MM.1S (cell line): ENCODE measurements around the gene LOXL1.

ENCODE experiments used
- DNase-seq: peaks from one replicate; pipeline ENCODE4 v3.0.0-alpha.2; 2015
- H2AFZ ChIP-seq: fragments of 300-600 bp; sonication (generic); 2 replicates; pipeline ENCODE4 v1.6.0; 2016; ENCODE audit warnings: antibody characterized with exemption, low read length
- H3F3A ChIP-seq: fragments of 300-600 bp; sonication (generic); 2 replicates; pipeline ENCODE4 v1.6.1; 2016; ENCODE audit warnings: mild to moderate bottlenecking, antibody characterized with exemption, low read length, moderate library complexity, mixed read lengths; ENCODE audit not compliant: insufficient read depth
- H3K27ac ChIP-seq: fragments of 300-600 bp; sonication (generic); 2 replicates; pipeline ENCODE4 v1.5.1; 2016; ENCODE audit warnings: mild to moderate bottlenecking, low read length
- H3K27me3 ChIP-seq: fragments of 300-600 bp; sonication (generic); replicated peaks from 2 replicates; pipeline ENCODE4 v1.6.0; 2016; ENCODE audit warnings: low read length; ENCODE audit not compliant: insufficient read depth
- H3K36me3 ChIP-seq: fragments of 300-600 bp; sonication (generic); replicated peaks from 2 replicates; pipeline ENCODE4 v1.6.1; 2016; ENCODE audit warnings: mild to moderate bottlenecking, low read length, mixed read lengths; ENCODE audit not compliant: insufficient read depth
- H3K4me1 ChIP-seq: fragments of 300-600 bp; sonication (generic); 2 replicates; pipeline ENCODE4 v1.6.1; 2016; ENCODE audit warnings: low read length, mixed read lengths
- H3K4me2 ChIP-seq: fragments of 300-600 bp; sonication (generic); 2 replicates; pipeline ENCODE4 v1.6.0; 2016; ENCODE audit warnings: low read depth, low read length
- H3K4me3 ChIP-seq: fragments of 300-600 bp; sonication (generic); 2 replicates; pipeline ENCODE4 v1.5.1; 2016; ENCODE audit warnings: low read length, mixed read lengths
- H3K79me2 ChIP-seq: fragments of 300-600 bp; sonication (generic); 2 replicates; pipeline ENCODE4 v1.6.1; 2016; ENCODE audit warnings: mixed run types, low read length, mixed read lengths
- H3K9ac ChIP-seq: fragments of 300-600 bp; sonication (generic); 2 replicates; pipeline ENCODE4 v1.6.1; 2016; ENCODE audit warnings: low read length, mixed read lengths
- H3K9me2 ChIP-seq: fragments of 300-600 bp; sonication (generic); replicated peaks from 2 replicates; pipeline ENCODE4 v1.6.1; 2016; ENCODE audit warnings: mild to moderate bottlenecking, low read length, mixed read lengths; ENCODE audit not compliant: insufficient read depth
- H3K9me3 ChIP-seq: fragments of 300-600 bp; sonication (generic); replicated peaks from 2 replicates; pipeline ENCODE4 v1.6.1; 2016; ENCODE audit warnings: mild to moderate bottlenecking, low read length, mixed read lengths; ENCODE audit not compliant: insufficient read depth
- H4K20me1 ChIP-seq: fragments of 300-600 bp; sonication (generic); 2 replicates; pipeline ENCODE4 v1.6.1; 2016; ENCODE audit warnings: mild to moderate bottlenecking, low read length, moderate library complexity, mixed read lengths; ENCODE audit not compliant: insufficient read depth
- CTCF ChIP-seq: fragments of 300-600 bp; sonication (generic); IDR thresholded peaks from 2 replicates; pipeline ENCODE4 v1.5.1; 2016; ENCODE audit warnings: antibody characterized with exemption, low read length, mixed read lengths
- EZH2 ChIP-seq: fragments of 300-600 bp; sonication (generic); optimal IDR thresholded peaks from 2 replicates; pipeline ENCODE3; 2017; ENCODE audit warnings: low read depth, mild to moderate bottlenecking, antibody characterized with exemption, low read length, mixed read lengths
- EZH2phosphoT487 ChIP-seq: fragments of 300-600 bp; sonication (generic); IDR thresholded peaks from 2 replicates; pipeline ENCODE4 v1.6.1; 2018; ENCODE audit warnings: antibody characterized with exemption, low read length

Gene LOXL1

GRCh38 chr15:73986776-73987056, 60.5 kb downstream of the LOXL1 start:
- peaks cover 12% of the 10 kb centered on the region for H3K4me1 ChIP-seq
- no peaks in the 10 kb centered on the region for H3K36me3 ChIP-seq
- no peak for TF ChIP-seq CTCF
- TF ChIP-seq EZH2phosphoT487: no peak
- TF ChIP-seq EZH2: no peak
- DNase-seq: no peak
- 0 out of 2 replicates have a peak, but pooled peaks cover 7% of the 10 kb centered on the region for H3F3A ChIP-seq
- H3K27ac ChIP-seq: no peak overlapping the region
- H3K9me2 ChIP-seq: no peaks in the 10 kb centered on the region
- H4K20me1 ChIP-seq: no peaks in the 10 kb centered on the region
- no peaks in the 10 kb centered on the region for H3K9me3 ChIP-seq
- H3K9ac ChIP-seq: no peak overlapping the region
- peaks cover 5% of the 10 kb centered on the region; the same call in 1 of the 2 replicates for H3K79me2 ChIP-seq
- no peak overlapping the region for H3K4me3 ChIP-seq
- no peak overlapping the region for H2AFZ ChIP-seq
- no peaks in the 10 kb centered on the region for H3K27me3 ChIP-seq
- H3K4me2 ChIP-seq: no peak overlapping the region

GRCh38 chr15:73987250-73987649, 61.0 kb downstream of the LOXL1 start:
- Histone ChIP-seq H4K20me1 (no peaks in the 10 kb centered on the region), H3K9ac (no peak overlapping the region), H3K9me2 (no peaks in the 10 kb centered on the region), H3K4me3 (no peak overlapping the region), H3K79me2 (peaks cover 5% of the 10 kb centered on the region; the same call in 1 of the 2 replicates), H3F3A (0 out of 2 replicates have a peak, but pooled peaks cover 7% of the 10 kb centered on the region), H3K9me3 (no peaks in the 10 kb centered on the region), H3K4me1 (peaks cover 12% of the 10 kb centered on the region), H3K27ac (no peak overlapping the region), H3K27me3 (no peaks in the 10 kb centered on the region), H2AFZ (no peak overlapping the region), H3K36me3 (no peaks in the 10 kb centered on the region), H3K4me2 (no peak overlapping the region)
- TF ChIP-seq CTCF (no peak), EZH2phosphoT487 (no peak), EZH2 (no peak)
- DNase-seq: no peak

- H3K9ac ChIP-seq: no peak overlapping the region
- no peak overlapping the region for H3K27ac ChIP-seq
- H3K4me1 ChIP-seq: peaks cover 16% of the 10 kb centered on the region
These were observed 61.6 kb downstream of the LOXL1 start for GRCh38 chr15:73987681-73988444.

More at GRCh38 chr15:73987681-73988444, 61.6 kb downstream of the LOXL1 start:
- H3K4me3 ChIP-seq: no peak overlapping the region
- DNase-seq: no peak
- H3K9me2 ChIP-seq: no peaks in the 10 kb centered on the region
- peaks cover 5% of the 10 kb centered on the region; the same call in 1 of the 2 replicates for H3K79me2 ChIP-seq
- H3K36me3 ChIP-seq: no peaks in the 10 kb centered on the region
- no peak overlapping the region for H3K4me2 ChIP-seq
- H3K9me3 ChIP-seq: no peaks in the 10 kb centered on the region
- TF ChIP-seq EZH2phosphoT487: no peak
- no peak for TF ChIP-seq EZH2
- TF ChIP-seq CTCF: no peak
- H3F3A ChIP-seq: 0 out of 2 replicates have a peak, but pooled peaks cover 7% of the 10 kb centered on the region
- no peaks in the 10 kb centered on the region for H3K27me3 ChIP-seq
- H2AFZ ChIP-seq: no peak overlapping the region
- no peaks in the 10 kb centered on the region for H4K20me1 ChIP-seq
